ENCODE results near the gene CD200. TPM values are rescaled to one million over a fixed set of nuclear protein-coding genes. Genes with fewer than 3 reads are reported as not detected.

The CD200 gene
- total and polyA plus RNA-seq, 7 donors, result 0.59 to 1.5 (median 0.68) TPM

DNA sequence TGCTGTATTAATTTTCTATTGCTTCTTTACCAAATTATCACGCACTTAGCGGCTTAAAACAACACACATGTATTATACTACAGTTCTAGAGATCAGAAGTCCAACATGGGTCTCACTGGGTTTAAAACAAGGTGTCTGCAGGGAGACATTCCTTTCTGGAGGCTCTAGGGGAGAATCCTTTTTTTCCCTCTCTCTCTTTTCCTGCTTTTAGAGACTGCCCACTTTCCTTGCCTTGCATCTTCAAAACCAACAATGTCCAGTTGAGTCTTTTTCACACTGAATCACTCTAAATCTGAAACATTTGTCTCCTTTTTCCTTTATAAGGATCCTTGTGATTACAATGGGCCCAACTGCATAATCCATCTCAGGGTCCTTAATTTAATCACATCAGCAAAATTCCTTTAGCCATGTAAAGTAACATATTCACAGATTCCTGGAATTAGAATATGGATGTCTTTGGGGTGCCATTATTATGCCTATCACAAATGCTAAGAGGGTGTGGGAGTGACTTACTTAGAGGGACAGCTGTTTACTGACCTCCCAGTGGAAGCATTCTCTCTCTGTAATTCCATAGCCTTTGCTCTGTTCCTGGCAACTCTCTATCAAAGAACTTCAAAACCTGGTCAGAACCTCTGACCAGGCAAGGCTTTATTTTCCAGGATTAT lies 21.8 kb downstream of the CD200 start:
- no peaks in the 10 kb centered on the region for H3K36me3 ChIP-seq (ENCODE audit: insufficient read depth in 1 of 2, low read depth in 1 of 2)
- no peak for DNase-seq
- H3K4me3 ChIP-seq, result no peak overlapping the region
- H3K9me3 ChIP-seq, result no peaks in the 10 kb centered on the region
- 91 to 96% (median 95%) methylated on average over 2 of the region's 2 CpGs for WGBS, 3 donors
- intact Hi-C loops (cut with DNase I), result no loop called here
- no peak overlapping the region for H3K27ac ChIP-seq
- H3K27me3 ChIP-seq (ENCODE audit: insufficient read depth in 3 of 3, low read length in 2 of 3), result no peaks in the 10 kb centered on the region
- peaks cover 8% of the 10 kb centered on the region for H3K4me1 ChIP-seq
- ATAC-seq, result no peak
- TF ChIP-seq, protein P1, sequence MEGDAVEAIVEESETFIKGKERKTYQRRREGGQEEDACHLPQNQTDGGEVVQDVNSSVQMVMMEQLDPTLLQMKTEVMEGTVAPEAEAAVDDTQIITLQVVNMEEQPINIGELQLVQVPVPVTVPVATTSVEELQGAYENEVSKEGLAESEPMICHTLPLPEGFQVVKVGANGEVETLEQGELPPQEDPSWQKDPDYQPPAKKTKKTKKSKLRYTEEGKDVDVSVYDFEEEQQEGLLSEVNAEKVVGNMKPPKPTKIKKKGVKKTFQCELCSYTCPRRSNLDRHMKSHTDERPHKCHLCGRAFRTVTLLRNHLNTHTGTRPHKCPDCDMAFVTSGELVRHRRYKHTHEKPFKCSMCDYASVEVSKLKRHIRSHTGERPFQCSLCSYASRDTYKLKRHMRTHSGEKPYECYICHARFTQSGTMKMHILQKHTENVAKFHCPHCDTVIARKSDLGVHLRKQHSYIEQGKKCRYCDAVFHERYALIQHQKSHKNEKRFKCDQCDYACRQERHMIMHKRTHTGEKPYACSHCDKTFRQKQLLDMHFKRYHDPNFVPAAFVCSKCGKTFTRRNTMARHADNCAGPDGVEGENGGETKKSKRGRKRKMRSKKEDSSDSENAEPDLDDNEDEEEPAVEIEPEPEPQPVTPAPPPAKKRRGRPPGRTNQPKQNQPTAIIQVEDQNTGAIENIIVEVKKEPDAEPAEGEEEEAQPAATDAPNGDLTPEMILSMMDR (IDR thresholded peaks at IDR 0.05), result no peak

- no peaks in the 10 kb centered on the region for H3K36me3 ChIP-seq (ENCODE audit: insufficient read depth in 1 of 2, low read depth in 1 of 2)
- TF ChIP-seq, protein P1 (IDR thresholded peaks at IDR 0.05), result no peak
- DNase-seq (no peak), ATAC-seq (no peak)
- H3K4me3 ChIP-seq, result no peak overlapping the region
- 27 to 42% (median 28%) methylated on average over 5 of the region's 5 CpGs for WGBS, 3 donors
- H3K27me3 ChIP-seq (ENCODE audit: insufficient read depth in 3 of 3, low read length in 2 of 3), result no peaks in the 10 kb centered on the region
- peaks cover 3% of the 10 kb centered on the region for H3K4me1 ChIP-seq
- H3K9me3 ChIP-seq, result no peaks in the 10 kb centered on the region
- intact Hi-C loops (cut with DNase I), result no loop called here
- H3K27ac ChIP-seq, result no peak overlapping the region
These were observed 22.3 kb downstream of the CD200 start for GRCh38 chr3:112355307-112355687.

DNA sequence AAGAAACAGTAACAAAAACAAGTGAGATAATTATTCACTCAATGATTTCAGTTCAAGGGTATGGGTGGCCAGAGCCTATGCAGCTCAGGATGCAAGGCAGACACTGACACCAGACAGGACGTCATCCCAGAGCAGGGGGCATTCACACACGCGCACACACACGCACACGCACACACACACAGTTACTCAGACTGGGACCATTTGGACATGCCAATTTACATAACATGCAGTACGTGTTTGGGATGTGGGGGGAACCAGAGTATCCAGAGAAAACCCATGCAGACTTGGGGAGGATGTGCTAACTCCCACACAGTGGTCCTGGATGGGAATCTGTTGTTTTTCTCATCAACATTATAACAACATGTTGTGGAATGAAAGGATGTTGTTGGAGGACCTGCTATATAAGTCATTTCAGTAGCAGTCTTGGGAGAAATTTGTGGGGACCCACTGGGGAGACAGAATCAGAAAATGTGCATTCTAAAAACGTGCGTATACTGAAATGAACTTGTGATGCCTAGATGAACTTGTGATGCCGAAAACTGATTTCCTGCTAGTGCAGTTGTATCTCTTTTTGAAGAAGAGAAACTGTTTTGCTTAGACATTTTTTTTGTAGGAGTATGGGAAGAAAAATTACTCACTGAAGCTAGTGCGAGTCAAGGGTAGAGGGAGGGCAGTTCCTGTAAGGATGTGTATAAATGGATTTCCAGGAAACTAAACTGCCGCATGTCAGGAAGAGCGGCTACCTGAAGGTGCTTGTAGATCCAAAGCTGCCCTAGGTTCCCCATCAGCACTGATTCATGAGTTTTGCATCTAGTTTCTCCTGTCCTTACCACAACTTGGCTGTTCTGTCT lies 25.2 kb downstream of the CD200 start:
- 71 to 75% (median 72%) methylated on average over 12 of the region's 12 CpGs for WGBS, 3 donors
- Histone ChIP-seq H3K36me3 (ENCODE audit: insufficient read depth in 1 of 2, low read depth in 1 of 2) (no peaks in the 10 kb centered on the region), H3K4me3 (peak overlapping the region; percentile 46), H3K27ac (peak overlapping the region; percentile 60), H3K4me1 (no peaks in the 10 kb centered on the region), H3K9me3 (no peaks in the 10 kb centered on the region), H3K27me3 (ENCODE audit: insufficient read depth in 3 of 3, low read length in 2 of 3) (no peaks in the 10 kb centered on the region)
- intact Hi-C loops (cut with DNase I), result no loop called here
- TF ChIP-seq, protein P1 (IDR thresholded peaks at IDR 0.05), result no peak
- ATAC-seq, result no peak
- no peak for DNase-seq

DNA sequence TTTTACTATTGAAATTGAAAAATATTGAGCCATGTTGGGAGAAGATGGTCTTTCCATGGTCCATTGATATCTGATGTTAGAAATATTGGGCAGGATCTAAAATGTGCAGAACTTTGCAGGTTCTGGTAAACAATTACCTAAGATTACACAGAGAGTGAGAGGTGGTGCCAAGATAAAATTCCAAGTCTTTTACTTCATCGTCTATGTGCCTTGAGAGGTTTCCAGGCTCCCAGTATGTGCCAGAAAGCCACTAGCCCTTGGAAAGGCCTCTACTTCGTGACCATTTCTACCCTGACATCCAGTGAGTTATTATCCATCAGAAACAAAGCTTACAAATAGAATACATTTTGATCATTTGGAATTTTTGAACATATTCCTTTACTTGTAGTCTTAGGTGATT lies 27.6 kb downstream of the CD200 start:
- TF ChIP-seq, protein P1 (IDR thresholded peaks at IDR 0.05), result no peak
- 22 to 40% (median 26%) methylated on average over 2 of the region's 2 CpGs for WGBS, 3 donors
- intact Hi-C loops (cut with DNase I), result no loop called here
- Histone ChIP-seq H3K27me3 (ENCODE audit: insufficient read depth in 3 of 3, low read length in 2 of 3) (no peaks in the 10 kb centered on the region), H3K4me1 (no peaks in the 10 kb centered on the region), H3K9me3 (no peaks in the 10 kb centered on the region), H3K27ac (peak overlapping the region; percentile 60), H3K4me3 (peak overlapping the region; percentile 46), H3K36me3 (ENCODE audit: insufficient read depth in 1 of 2, low read depth in 1 of 2) (no peaks in the 10 kb centered on the region)
- DNase-seq, result peak in 1 of 2 donors; percentile 23
- no peak for ATAC-seq

Measured in psoas muscle (tissue), 8 donors.